Body of pancreas (tissue), 4 donors: Measurements from ENCODE around the gene HSPBAP1.

Source experiments
- POLR2A ChIP-seq, 3 donors: fragments of 450-650 bp; IDR thresholded peaks; one replicate each; pipeline ENCODE4 v1.6.1; 2016; ENCODE audit warnings: antibody characterized with exemption in 3 of 3, mild to moderate bottlenecking in 2 of 3
- TF ChIP-seq, protein P1 (sequence below), 7 experiments: fragments of 450-650 bp in 4 of 7; fragments of 200-600 bp in 3 of 7; sonication (generic) in 3 of 7; IDR thresholded peaks; one replicate each; pipeline ENCODE4 v1.5.1; 2016 to 2019; ENCODE audit warnings: antibody characterized with exemption in 7 of 7

DNA sequence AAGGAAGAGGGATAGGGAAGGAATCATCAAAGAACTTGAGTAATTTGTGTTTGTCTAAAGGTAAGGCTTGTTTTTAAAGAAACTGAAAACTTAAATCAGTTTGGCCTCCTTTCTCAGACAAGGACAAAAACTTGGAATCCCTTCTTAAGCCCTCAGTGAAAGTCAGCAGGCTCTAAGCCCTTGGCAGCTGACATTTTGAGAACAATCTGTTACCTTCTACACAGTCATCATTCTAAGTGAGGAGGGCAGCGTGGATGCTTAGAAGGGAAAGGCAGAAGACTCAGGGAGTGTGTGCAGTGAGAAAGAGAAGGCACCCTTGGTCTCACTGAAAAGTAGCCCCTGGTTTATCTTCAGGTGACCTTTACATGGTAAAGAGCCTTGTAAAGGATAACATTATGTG, 10.8 kb downstream of the HSPBAP1 start:
- TF ChIP-seq, protein P1, sequence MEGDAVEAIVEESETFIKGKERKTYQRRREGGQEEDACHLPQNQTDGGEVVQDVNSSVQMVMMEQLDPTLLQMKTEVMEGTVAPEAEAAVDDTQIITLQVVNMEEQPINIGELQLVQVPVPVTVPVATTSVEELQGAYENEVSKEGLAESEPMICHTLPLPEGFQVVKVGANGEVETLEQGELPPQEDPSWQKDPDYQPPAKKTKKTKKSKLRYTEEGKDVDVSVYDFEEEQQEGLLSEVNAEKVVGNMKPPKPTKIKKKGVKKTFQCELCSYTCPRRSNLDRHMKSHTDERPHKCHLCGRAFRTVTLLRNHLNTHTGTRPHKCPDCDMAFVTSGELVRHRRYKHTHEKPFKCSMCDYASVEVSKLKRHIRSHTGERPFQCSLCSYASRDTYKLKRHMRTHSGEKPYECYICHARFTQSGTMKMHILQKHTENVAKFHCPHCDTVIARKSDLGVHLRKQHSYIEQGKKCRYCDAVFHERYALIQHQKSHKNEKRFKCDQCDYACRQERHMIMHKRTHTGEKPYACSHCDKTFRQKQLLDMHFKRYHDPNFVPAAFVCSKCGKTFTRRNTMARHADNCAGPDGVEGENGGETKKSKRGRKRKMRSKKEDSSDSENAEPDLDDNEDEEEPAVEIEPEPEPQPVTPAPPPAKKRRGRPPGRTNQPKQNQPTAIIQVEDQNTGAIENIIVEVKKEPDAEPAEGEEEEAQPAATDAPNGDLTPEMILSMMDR (IDR thresholded peaks at IDR 0.05) = no peak
- TF ChIP-seq POLR2A (IDR thresholded peaks at IDR 0.05) = no peak
